AG04449 (cell line): ENCODE measurements around the gene GHRH.

Source experiments
- CTCF ChIA-PET: fragments of 350-600 bp; formaldehyde crosslinking; extraction: SDS; loops from one replicate; lab custom pipeline; 2021; ENCODE audit warnings: antibody characterized with exemption; lab: Yijun Ruan, JAX
- POLR2A ChIA-PET: fragments of 400-600, 350-600 bp; formaldehyde crosslinking; extraction: SDS; loops from one replicate; lab custom pipeline; 2020; ENCODE audit warnings: antibody characterized with exemption, inconsistent platforms; lab: Yijun Ruan, JAX
- DNase-seq: peaks from one replicate; pipeline ENCODE4 v3.0.0-alpha.2; 2010; ENCODE audit warnings: low read depth, low spot score
- H3K4me3 ChIP-seq: 2 replicates; pipeline ENCODE4 v1.5.1; 2011; ENCODE audit warnings: low read depth, mild to moderate bottlenecking, control low read depth, low read length
- TF ChIP-seq, protein P1 (sequence below): IDR thresholded peaks from one replicate; pipeline ENCODE4 v1.5.1; 2011; ENCODE audit warnings: mild to moderate bottlenecking, moderate library complexity, low read length, control low read depth, inconsistent platforms; ENCODE audit not compliant: insufficient read depth; ENCODE audit errors: missing control alignments

GHRH gene

DNA sequence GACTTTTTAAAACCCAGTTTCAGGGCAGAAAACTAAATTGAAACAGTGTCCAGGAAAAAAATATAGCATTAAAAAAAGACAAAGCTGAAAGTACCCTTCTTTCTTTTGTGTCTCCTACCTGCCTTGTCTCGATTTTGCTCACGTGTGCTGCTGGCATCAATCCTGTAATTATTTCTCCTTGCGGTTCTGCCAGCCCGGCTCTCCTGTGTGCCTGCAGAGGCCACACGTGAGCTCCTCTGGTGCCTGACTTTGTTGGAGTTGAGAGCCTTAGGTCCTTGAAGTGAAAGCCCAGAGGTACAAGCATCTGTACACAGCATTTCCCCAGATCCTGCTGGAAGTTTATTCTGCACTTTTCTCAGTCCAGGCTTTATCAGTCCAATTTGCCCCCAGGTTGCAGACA lies 36.5 kb downstream of the GHRH start:
- H3K4me3 ChIP-seq: no peak overlapping the region
- TF ChIP-seq, protein P1, sequence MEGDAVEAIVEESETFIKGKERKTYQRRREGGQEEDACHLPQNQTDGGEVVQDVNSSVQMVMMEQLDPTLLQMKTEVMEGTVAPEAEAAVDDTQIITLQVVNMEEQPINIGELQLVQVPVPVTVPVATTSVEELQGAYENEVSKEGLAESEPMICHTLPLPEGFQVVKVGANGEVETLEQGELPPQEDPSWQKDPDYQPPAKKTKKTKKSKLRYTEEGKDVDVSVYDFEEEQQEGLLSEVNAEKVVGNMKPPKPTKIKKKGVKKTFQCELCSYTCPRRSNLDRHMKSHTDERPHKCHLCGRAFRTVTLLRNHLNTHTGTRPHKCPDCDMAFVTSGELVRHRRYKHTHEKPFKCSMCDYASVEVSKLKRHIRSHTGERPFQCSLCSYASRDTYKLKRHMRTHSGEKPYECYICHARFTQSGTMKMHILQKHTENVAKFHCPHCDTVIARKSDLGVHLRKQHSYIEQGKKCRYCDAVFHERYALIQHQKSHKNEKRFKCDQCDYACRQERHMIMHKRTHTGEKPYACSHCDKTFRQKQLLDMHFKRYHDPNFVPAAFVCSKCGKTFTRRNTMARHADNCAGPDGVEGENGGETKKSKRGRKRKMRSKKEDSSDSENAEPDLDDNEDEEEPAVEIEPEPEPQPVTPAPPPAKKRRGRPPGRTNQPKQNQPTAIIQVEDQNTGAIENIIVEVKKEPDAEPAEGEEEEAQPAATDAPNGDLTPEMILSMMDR: no peak
- DNase-seq: no peak
- CTCF ChIA-PET: interaction anchor here (3.8 to 4.8 kb wide), 2 partner anchors 30 to 34 kb away, joined by 15 to 26 read pairs; no protein-coding TSS in a partner anchor
- POLR2A ChIA-PET: no interaction called here

DNA sequence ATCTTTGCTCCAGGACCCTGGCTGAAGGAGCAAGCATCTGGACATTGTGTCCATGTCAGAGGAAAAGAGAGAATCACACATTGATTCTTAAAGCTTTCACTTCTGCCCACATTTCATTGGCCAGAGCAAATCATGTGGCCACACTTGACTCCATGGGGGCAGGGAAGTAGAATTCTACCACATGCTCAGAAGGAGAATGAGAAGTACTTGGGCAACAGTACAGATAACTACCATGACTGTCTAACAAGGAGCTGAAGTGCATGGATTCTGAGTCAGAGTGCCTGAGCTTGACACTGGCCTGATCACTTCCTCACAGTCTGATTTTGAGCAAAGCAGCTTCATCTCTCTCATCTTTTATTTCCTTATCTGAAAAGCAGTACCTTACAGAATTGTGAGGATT lies 38.6 kb downstream of the GHRH start:
- ChIA-PET POLR2A (no interaction called here), CTCF (interaction anchor here (0.9 to 4.8 kb wide), 7 partner anchors 8 to 310 kb away, joined by 3 to 26 read pairs (median 4); no protein-coding TSS in a partner anchor)
- H3K4me3 ChIP-seq: no peak overlapping the region
- peak; percentile 80 for DNase-seq
- TF ChIP-seq, protein P1: no peak

DNA sequence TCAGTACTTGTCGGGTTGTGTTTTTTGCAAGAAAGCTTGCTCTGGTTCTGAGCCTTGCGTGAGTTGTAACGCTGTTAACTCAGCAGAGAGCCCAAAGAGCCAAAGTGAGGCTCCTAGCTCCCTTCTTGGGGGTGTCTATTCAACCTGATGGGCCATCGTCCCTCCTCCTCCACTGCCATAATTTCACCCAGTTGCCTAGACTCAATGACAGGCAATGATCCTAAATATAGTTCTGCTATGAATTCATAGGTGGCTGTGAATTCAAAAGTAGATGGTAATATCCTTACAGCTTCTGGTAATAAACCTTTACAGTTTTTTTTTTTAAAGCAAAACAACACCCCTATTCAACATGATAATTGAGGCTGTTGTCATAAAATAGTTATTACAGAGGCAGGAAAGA lies 39.5 kb downstream of the GHRH start:
- DNase-seq: no peak
- CTCF ChIA-PET: interaction anchor here (1.5 to 4.8 kb wide), 4 partner anchors 20 to 311 kb away, joined by 3 to 26 read pairs (median 12); no protein-coding TSS in a partner anchor
- TF ChIP-seq, protein P1: no peak

DNA sequence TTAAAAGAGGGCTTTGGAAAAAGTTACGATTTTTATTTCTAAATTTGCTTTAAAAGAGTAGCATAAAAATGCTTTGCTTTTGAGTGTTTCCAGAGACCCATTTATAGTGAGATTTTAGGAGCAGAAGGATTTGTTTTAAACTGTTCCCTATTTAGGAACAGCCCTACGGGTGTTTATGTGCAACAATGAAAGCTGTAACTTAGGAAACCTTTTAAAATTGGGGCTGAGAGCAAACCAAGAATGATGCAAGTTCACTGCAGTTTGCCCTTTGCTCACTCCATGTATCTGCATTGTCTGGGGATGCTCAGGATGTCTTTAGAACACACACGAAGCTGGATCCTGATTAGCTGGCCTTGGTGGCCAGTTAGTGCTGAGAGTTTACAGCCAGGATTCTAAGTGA lies 40.9 kb downstream of the GHRH start:
- DNase-seq: no peak
- no peak overlapping the region for H3K4me3 ChIP-seq
- TF ChIP-seq, protein P1: no peak
- ChIA-PET POLR2A (no interaction called here), CTCF (interaction anchor here (0.8 to 1.4 kb wide), 7 partner anchors 8 to 310 kb away, joined by 3 to 9 read pairs (median 4); no protein-coding TSS in a partner anchor)

More for the DNA sequence above, 39.5 kb downstream of the GHRH start:
- H3K4me3 ChIP-seq: no peak overlapping the region
- POLR2A ChIA-PET: no interaction called here

DNA sequence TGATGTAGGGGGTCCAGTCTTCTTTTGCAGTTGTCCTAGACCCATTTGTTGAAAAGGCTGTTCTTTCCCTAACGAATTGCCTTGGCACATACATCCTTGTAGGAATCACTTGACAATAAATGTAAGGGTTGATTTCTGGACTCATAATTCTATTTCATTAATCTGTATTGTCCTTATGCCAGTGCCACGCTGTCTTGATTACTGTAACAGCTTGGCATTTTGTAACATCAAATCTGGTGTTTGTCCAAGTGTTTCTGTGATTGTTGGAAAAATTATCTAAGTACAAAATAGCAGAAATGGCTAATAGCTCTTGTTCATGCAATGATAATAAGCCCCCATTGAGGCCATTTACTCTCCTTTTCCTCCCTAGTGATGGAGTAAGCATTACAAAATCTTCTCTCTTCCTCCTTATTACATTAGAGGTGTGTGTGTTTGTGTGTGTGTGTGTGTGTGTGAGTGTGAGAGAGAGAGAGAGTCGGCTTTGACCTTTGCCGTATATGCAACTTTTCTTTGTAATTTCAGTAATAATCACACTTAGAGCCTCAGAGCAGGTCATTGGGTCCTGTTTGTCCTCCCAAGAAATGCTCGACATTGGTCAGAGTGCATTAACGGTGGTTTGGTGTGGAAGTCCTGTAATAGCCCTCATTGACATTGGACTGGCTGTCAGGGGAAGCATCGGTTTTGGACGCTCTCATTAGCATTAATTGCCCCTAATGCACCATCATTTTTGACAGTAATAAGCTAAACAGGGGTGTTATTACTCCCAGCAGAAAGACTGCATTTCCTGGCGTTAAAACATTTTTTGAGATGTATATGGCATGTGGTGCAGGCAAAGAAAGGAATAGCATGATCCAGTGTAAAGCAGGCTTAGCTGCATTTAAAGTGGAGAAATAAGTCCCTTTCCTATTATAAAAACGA lies 41.6 kb downstream of the GHRH start:
- ChIA-PET POLR2A (no interaction called here), CTCF (interaction anchor here (0.8 to 1.4 kb wide), 7 partner anchors 8 to 311 kb away, joined by 3 to 9 read pairs (median 4); no protein-coding TSS in a partner anchor)
- no peak for DNase-seq
- H3K4me3 ChIP-seq: no peak overlapping the region
- TF ChIP-seq, protein P1: no peak

DNA sequence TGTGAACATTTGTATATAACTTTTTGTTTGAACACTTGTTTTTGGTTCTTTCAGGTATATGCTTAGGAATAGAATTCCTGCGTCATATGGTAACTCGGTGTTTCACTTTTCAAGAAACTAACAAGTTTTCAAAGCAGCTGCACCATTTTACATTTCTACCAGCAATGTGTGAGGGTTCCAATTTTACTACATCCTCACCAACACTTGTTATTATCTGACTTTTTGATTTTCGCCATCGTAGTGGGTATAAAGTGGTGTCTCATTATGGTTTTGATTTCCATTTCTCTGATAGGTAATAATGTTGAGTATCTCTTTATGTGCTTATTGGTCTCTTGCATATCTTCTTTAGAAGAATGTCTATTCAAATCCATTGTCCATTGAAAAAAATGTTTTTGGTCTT lies 42.6 kb downstream of the GHRH start:
- no peak for DNase-seq
- TF ChIP-seq, protein P1: no peak
- ChIA-PET CTCF (interaction anchor here (1.1 kb wide), 1 partner anchor 23 kb away, joined by 4 read pairs; no protein-coding TSS in a partner anchor), POLR2A (no interaction called here)
- H3K4me3 ChIP-seq: no peak overlapping the region
